HepG2 (cell line): ENCODE data around the gene DCUN1D2. TPM values are rescaled to one million over a fixed set of nuclear protein-coding genes. Genes with fewer than 3 reads are reported as not detected.

Experiments
- KDM5B ChIP-seq: sonication (generic); formaldehyde crosslinking; IDR thresholded peaks from 2 replicates; pipeline ENCODE4 v1.4.0; 2020; ENCODE audit warnings: missing genetic modification reagents, mild to moderate bottlenecking, borderline replicate concordance
- KLF16 ChIP-seq, 2 experiments: sonication (generic) in 1 of 2; formaldehyde crosslinking in 1 of 2; IDR thresholded peaks; 2 replicates each; pipeline versions ENCODE4 v1.6.1 to v1.8.0; 2016 to 2023; ENCODE audit warnings: missing genetic modification reagents in 2 of 2, missing compliant biosample characterization in 1 of 2
- ZNF569 ChIP-seq: sonication (generic); formaldehyde crosslinking; IDR thresholded peaks from 2 replicates; pipeline ENCODE4 v1.5.0; 2020; ENCODE audit warnings: mild to moderate bottlenecking, missing genetic modification reagents, moderate library complexity, borderline replicate concordance
- polyA plus RNA-seq, 8 experiments: library from polyadenylated mRNA; depleted of rRNA in 3 of 8; stranded (reverse) in 7 of 8; unstranded in 1 of 8; fragments of >200 nt; fragmentation: Illumina TruSeq in 4 of 8; extraction: Trizol in 4 of 8; gene quantifications; 2 replicates each; pipeline versions ENCODE4 v1.2.1 to v1.2.3, GENCODE V29; 2011 to 2016; ENCODE audit warnings: low read depth in 4 of 8, missing spikeins in 1 of 8, mixed read lengths in 1 of 8; ENCODE audit not compliant: insufficient read depth in 1 of 8
- total RNA-seq, 5 experiments: library from RNA; depleted of rRNA; stranded (reverse); fragments of >200 nt; fragmentation: Illumina TruSeq; extraction: Trizol; gene quantifications; 2 replicates each; pipeline ENCODE4 v1.2.3, GENCODE V29; 2016; ENCODE audit warnings: low read depth in 1 of 5
- TF ChIP-seq, protein P1 (sequence below): IDR thresholded peaks from 2 replicates; pipeline ENCODE4 v1.6.1; 2016; ENCODE audit warnings: control low read depth
- TF ChIP-seq, protein P2 (sequence below): sonication (generic); formaldehyde crosslinking; IDR thresholded peaks from 2 replicates; pipeline ENCODE4 v1.4.0; 2020; ENCODE audit warnings: mild to moderate bottlenecking, missing genetic modification reagents
- TF ChIP-seq, protein P3 (sequence below): sonication (generic); formaldehyde crosslinking; IDR thresholded peaks from 2 replicates; pipeline ENCODE4 v1.4.0; 2020; ENCODE audit warnings: missing genetic modification reagents, borderline replicate concordance
- TF ChIP-seq, protein P4 (sequence below): sonication (generic); formaldehyde crosslinking; IDR thresholded peaks from one replicate; pipeline ENCODE4 v1.5.1; 2020; ENCODE audit warnings: mild to moderate bottlenecking, missing genetic modification reagents; ENCODE audit errors: not compliant biosample characterization

DCUN1D2 gene
- total and polyA plus RNA-seq, 2 of the 13 experiments (the other 11 are each of a cell fraction or from before 2014, with no cell fraction given): 9.1 to 9.6 TPM

DNA sequence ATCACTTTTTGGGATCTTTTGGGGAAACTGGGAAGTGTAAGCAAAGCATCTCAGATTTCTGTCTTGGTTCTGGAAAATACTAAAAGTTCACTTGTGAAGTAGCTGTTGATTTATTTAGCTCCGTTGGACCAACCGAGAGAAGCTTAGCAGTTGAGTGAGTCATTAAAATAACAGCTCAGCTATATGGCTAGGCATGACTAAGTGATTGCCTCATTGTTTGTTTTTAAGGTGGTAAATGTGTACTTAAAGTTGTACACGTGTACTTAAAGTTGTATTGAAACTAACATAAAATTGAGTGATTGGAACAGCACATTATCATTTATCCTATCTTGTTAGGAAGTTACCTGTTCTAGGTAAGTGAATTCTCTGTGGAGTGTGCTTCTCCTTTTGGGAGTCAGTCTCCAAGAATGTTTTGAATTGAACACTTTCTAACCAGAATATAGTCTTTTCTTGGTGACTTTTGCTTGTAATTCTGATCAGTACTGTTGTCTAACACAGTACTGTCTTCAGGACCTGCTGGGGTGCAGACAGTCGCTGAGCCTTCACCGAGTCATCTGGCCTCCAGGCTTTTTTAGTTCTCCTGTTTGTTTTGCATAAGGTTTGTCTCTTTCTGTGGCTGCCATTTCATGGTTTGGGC lies 2.9 kb upstream of the DCUN1D2 start (continued):
- TF ChIP-seq KLF16 (CRISPR knock-in tag; IDR thresholded peaks at IDR 0.05) (peak in 1 of 2 experiments; percentile 84; a peak in 2 of 4 replicates), ZNF569 (no peak), KDM5B (no peak)
- TF ChIP-seq, protein P1, sequence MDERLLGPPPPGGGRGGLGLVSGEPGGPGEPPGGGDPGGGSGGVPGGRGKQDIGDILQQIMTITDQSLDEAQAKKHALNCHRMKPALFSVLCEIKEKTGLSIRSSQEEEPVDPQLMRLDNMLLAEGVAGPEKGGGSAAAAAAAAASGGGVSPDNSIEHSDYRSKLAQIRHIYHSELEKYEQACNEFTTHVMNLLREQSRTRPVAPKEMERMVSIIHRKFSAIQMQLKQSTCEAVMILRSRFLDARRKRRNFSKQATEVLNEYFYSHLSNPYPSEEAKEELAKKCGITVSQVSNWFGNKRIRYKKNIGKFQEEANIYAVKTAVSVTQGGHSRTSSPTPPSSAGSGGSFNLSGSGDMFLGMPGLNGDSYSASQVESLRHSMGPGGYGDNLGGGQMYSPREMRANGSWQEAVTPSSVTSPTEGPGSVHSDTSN (CRISPR knock-in tag): no peak
- TF ChIP-seq, protein P2, sequence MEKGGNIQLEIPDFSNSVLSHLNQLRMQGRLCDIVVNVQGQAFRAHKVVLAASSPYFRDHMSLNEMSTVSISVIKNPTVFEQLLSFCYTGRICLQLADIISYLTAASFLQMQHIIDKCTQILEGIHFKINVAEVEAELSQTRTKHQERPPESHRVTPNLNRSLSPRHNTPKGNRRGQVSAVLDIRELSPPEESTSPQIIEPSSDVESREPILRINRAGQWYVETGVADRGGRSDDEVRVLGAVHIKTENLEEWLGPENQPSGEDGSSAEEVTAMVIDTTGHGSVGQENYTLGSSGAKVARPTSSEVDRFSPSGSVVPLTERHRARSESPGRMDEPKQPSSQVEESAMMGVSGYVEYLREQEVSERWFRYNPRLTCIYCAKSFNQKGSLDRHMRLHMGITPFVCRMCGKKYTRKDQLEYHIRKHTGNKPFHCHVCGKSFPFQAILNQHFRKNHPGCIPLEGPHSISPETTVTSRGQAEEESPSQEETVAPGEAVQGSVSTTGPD (CRISPR knock-in tag): no peak
- TF ChIP-seq, protein P3, sequence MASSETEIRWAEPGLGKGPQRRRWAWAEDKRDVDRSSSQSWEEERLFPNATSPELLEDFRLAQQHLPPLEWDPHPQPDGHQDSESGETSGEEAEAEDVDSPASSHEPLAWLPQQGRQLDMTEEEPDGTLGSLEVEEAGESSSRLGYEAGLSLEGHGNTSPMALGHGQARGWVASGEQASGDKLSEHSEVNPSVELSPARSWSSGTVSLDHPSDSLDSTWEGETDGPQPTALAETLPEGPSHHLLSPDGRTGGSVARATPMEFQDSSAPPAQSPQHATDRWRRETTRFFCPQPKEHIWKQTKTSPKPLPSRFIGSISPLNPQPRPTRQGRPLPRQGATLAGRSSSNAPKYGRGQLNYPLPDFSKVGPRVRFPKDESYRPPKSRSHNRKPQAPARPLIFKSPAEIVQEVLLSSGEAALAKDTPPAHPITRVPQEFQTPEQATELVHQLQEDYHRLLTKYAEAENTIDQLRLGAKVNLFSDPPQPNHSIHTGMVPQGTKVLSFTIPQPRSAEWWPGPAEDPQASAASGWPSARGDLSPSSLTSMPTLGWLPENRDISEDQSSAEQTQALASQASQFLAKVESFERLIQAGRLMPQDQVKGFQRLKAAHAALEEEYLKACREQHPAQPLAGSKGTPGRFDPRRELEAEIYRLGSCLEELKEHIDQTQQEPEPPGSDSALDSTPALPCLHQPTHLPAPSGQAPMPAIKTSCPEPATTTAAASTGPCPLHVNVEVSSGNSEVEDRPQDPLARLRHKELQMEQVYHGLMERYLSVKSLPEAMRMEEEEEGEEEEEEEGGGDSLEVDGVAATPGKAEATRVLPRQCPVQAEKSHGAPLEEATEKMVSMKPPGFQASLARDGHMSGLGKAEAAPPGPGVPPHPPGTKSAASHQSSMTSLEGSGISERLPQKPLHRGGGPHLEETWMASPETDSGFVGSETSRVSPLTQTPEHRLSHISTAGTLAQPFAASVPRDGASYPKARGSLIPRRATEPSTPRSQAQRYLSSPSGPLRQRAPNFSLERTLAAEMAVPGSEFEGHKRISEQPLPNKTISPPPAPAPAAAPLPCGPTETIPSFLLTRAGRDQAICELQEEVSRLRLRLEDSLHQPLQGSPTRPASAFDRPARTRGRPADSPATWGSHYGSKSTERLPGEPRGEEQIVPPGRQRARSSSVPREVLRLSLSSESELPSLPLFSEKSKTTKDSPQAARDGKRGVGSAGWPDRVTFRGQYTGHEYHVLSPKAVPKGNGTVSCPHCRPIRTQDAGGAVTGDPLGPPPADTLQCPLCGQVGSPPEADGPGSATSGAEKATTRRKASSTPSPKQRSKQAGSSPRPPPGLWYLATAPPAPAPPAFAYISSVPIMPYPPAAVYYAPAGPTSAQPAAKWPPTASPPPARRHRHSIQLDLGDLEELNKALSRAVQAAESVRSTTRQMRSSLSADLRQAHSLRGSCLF (CRISPR knock-in tag): no peak
- TF ChIP-seq, protein P4, sequence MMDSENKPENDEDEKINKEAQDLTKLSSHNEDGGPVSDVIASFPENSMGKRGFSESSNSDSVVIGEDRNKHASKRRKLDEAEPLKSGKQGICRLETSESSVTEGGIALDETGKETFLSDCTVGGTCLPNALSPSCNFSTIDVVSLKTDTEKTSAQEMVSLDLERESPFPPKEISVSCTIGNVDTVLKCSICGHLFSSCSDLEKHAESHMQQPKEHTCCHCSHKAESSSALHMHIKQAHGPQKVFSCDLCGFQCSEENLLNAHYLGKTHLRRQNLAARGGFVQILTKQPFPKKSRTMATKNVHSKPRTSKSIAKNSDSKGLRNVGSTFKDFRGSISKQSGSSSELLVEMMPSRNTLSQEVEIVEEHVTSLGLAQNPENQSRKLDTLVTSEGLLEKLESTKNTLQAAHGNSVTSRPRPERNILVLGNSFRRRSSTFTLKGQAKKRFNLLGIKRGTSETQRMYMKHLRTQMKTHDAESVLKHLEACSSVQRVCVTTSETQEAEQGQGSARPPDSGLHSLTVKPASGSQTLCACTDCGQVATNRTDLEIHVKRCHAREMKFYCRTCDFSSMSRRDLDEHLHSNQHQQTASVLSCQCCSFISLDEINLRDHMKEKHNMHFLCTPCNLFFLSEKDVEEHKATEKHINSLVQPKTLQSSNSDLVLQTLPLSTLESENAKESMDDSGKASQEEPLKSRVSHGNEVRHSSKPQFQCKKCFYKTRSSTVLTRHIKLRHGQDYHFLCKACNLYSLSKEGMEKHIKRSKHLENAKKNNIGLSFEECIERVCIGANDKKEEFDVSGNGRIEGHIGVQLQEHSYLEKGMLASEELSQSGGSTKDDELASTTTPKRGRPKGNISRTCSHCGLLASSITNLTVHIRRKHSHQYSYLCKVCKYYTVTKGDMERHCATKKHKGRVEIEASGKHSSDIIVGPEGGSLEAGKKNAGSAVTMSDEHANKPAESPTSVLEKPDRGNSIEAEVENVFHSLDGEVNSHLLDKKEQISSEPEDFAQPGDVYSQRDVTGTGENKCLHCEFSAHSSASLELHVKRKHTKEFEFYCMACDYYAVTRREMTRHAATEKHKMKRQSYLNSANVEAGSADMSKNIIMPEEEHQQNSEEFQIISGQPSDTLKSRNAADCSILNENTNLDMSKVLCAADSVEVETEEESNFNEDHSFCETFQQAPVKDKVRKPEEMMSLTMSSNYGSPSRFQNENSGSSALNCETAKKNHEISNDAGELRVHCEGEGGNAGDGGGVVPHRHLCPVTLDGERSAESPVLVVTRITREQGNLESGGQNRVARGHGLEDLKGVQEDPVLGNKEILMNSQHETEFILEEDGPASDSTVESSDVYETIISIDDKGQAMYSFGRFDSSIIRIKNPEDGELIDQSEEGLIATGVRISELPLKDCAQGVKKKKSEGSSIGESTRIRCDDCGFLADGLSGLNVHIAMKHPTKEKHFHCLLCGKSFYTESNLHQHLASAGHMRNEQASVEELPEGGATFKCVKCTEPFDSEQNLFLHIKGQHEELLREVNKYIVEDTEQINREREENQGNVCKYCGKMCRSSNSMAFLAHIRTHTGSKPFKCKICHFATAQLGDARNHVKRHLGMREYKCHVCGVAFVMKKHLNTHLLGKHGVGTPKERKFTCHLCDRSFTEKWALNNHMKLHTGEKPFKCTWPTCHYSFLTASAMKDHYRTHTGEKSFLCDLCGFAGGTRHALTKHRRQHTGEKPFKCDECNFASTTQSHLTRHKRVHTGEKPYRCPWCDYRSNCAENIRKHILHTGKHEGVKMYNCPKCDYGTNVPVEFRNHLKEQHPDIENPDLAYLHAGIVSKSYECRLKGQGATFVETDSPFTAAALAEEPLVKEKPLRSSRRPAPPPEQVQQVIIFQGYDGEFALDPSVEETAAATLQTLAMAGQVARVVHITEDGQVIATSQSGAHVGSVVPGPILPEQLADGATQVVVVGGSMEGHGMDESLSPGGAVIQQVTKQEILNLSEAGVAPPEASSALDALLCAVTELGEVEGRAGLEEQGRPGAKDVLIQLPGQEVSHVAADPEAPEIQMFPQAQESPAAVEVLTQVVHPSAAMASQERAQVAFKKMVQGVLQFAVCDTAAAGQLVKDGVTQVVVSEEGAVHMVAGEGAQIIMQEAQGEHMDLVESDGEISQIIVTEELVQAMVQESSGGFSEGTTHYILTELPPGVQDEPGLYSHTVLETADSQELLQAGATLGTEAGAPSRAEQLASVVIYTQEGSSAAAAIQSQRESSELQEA (CRISPR knock-in tag): no peak
